Measurements from ENCODE around the gene AMBP. TPM values are rescaled to one million over a fixed set of nuclear protein-coding genes. Genes with fewer than 3 reads are reported as not detected.

The AMBP gene
- total and polyA plus RNA-seq, 2 donors from 2014 or later, result 5.3 to 43.5 TPM

- intact Hi-C loops (cut with DNase I), result loop anchor here (10.0 kb wide), 1 partner anchor 205 kb away; no protein-coding TSS in a partner anchor
- Histone ChIP-seq H3K4me3 (ENCODE audit: low read length in 3 of 3) (no peak overlapping the region), H3K27ac (ENCODE audit: low read depth in 2 of 2, low read length in 2 of 2) (no peak overlapping the region), H3K27me3 (ENCODE audit: control insufficient read depth, insufficient read depth, low read length) (no peaks in the 10 kb centered on the region), H3K36me3 (ENCODE audit: control insufficient read depth in 2 of 3, insufficient read depth in 3 of 3, low read length in 3 of 3) (peaks cover 0 to 18% (median 3%) of the 10 kb centered on the region in 3 donors), H3K4me1 (ENCODE audit: control insufficient read depth in 2 of 3, insufficient read depth in 2 of 3, low read depth in 1 of 3, low read length in 3 of 3) (no peaks in the 10 kb centered on the region), H3K9ac (ENCODE audit: low read length in 3 of 3) (no peak overlapping the region), H3K9me3 (ENCODE audit: control insufficient read depth in 2 of 3, insufficient read depth in 1 of 3, low read length in 3 of 3) (no peaks in the 10 kb centered on the region)
- no peak for FAIRE-seq
- no peak for TF ChIP-seq CTCF (IDR thresholded peaks at IDR 0.05; ENCODE audit: borderline replicate concordance, extremely low read depth, insufficient read depth)
- peak in 1 of 5 donors; percentile 64 for DNase-seq
Measured at GRCh38 chr9:114089206-114089840, 11.2 kb upstream of the AMBP start.

- H3K4me3 ChIP-seq (ENCODE audit: low read length in 3 of 3), result no peak overlapping the region
- intact Hi-C loops (cut with DNase I), result loop anchor here (10.0 kb wide), 1 partner anchor 206 kb away; no protein-coding TSS in a partner anchor
- H3K27me3 ChIP-seq (ENCODE audit: control insufficient read depth, insufficient read depth, low read length), result no peaks in the 10 kb centered on the region
- H3K9ac ChIP-seq (ENCODE audit: low read length in 3 of 3), result no peak overlapping the region
- peaks cover 0 to 3% (median 0%) of the 10 kb centered on the region in 3 donors for H3K4me1 ChIP-seq (ENCODE audit: control insufficient read depth in 2 of 3, insufficient read depth in 2 of 3, low read depth in 1 of 3, low read length in 3 of 3)
- H3K9me3 ChIP-seq (ENCODE audit: control insufficient read depth in 2 of 3, insufficient read depth in 1 of 3, low read length in 3 of 3), result no peaks in the 10 kb centered on the region
- no peak overlapping the region for H3K27ac ChIP-seq (ENCODE audit: low read depth in 2 of 2, low read length in 2 of 2)
- FAIRE-seq (no peak), DNase-seq (peak in 1 of 5 donors; percentile 41)
- no peak for TF ChIP-seq CTCF (IDR thresholded peaks at IDR 0.05; ENCODE audit: borderline replicate concordance, extremely low read depth, insufficient read depth)
- H3K36me3 ChIP-seq (ENCODE audit: control insufficient read depth in 2 of 3, insufficient read depth in 3 of 3, low read length in 3 of 3), result peaks cover 0 to 13% (median 3%) of the 10 kb centered on the region in 3 donors
Measured at GRCh38 chr9:114088571-114089170, 10.6 kb upstream of the AMBP start.

- Histone ChIP-seq H3K9me3 (ENCODE audit: control insufficient read depth in 2 of 3, insufficient read depth in 1 of 3, low read length in 3 of 3) (no peaks in the 10 kb centered on the region), H3K27me3 (ENCODE audit: control insufficient read depth, insufficient read depth, low read length) (no peaks in the 10 kb centered on the region), H3K27ac (ENCODE audit: low read depth in 2 of 2, low read length in 2 of 2) (no peak overlapping the region), H3K4me3 (ENCODE audit: low read length in 3 of 3) (no peak overlapping the region), H3K36me3 (ENCODE audit: control insufficient read depth in 2 of 3, insufficient read depth in 3 of 3, low read length in 3 of 3) (peaks cover 0 to 7% (median 0%) of the 10 kb centered on the region in 3 donors), H3K9ac (ENCODE audit: low read length in 3 of 3) (no peak overlapping the region), H3K4me1 (ENCODE audit: control insufficient read depth in 2 of 3, insufficient read depth in 2 of 3, low read depth in 1 of 3, low read length in 3 of 3) (peaks cover 0 to 4% (median 2%) of the 10 kb centered on the region in 3 donors)
- no peak for TF ChIP-seq CTCF (IDR thresholded peaks at IDR 0.05; ENCODE audit: borderline replicate concordance, extremely low read depth, insufficient read depth)
- DNase-seq (peak in 1 of 5 donors; percentile 50), FAIRE-seq (no peak)
- intact Hi-C loops (cut with DNase I), result loop anchor here (10.0 kb wide), 1 partner anchor 207 kb away; no protein-coding TSS in a partner anchor
Measured at GRCh38 chr9:114087721-114088120, 9.6 kb upstream of the AMBP start.

Measured in kidney (tissue), 14 donors.